Measurements from ENCODE around the gene UGT8. TPM values are rescaled to one million over a fixed set of nuclear protein-coding genes. Genes with fewer than 3 reads are reported as not detected.
"Not testable (repeated sequence)": the region's sequence is repeated elsewhere in the genome, so short reads cannot be mapped to it uniquely, and the experiment has no call there.

Gene UGT8
- total RNA-seq, 1 donor from 2014 or later = 4.3 TPM

GRCh38 chr4:114668577-114668976 lies 70.0 kb downstream of the UGT8 start:
- H3K9me3 Mint-ChIP-seq = no peaks in the 10 kb centered on the region
- Histone ChIP-seq H3K4me1 (no peaks in the 10 kb centered on the region), H3K9me3 (ENCODE audit: low read depth) (no peaks in the 10 kb centered on the region), H3K9ac (no peak overlapping the region), H3K27ac (no peak overlapping the region), H3K79me2 (ENCODE audit: low read depth) (no peaks in the 10 kb centered on the region), H3F3A (ENCODE audit: low read depth) (no peaks in the 10 kb centered on the region), H2AFZ (replicated peaks) (no peak overlapping the region), H3K4me3 (no peak overlapping the region), H3K27me3 (no peaks in the 10 kb centered on the region), H3K36me3 (no peaks in the 10 kb centered on the region), H3K4me2 (no peak overlapping the region), H4K20me1 (ENCODE audit: low read depth) (no peaks in the 10 kb centered on the region)
- TF ChIP-seq EZH2phosphoT487 (IDR thresholded peaks at IDR 0.05) = no peak
- no peak overlapping the region for H3K4me3 Mint-ChIP-seq
- H3K27me3 Mint-ChIP-seq (ENCODE audit: insufficient read depth, low read depth) = peaks cover 2% of the 10 kb centered on the region
- DNase-seq (ENCODE audit: low spot score) = no peak
- H3K27ac Mint-ChIP-seq = no peak overlapping the region
- H3K4me1 Mint-ChIP-seq = no peaks in the 10 kb centered on the region
- H3K36me3 Mint-ChIP-seq = peaks cover 2% of the 10 kb centered on the region

GRCh38 chr4:114670733-114671132 lies 72.1 kb downstream of the UGT8 start:
- H3K27ac ChIP-seq; H3K4me2 ChIP-seq; H2AFZ ChIP-seq (replicated peaks); H3K9me3 Mint-ChIP-seq; H3K9ac ChIP-seq; H4K20me1 ChIP-seq (ENCODE audit: low read depth); H3K36me3 ChIP-seq; H3K4me3 Mint-ChIP-seq; H3F3A ChIP-seq (ENCODE audit: low read depth); H3K36me3 Mint-ChIP-seq; H3K4me3 ChIP-seq; H3K27ac Mint-ChIP-seq; H3K27me3 Mint-ChIP-seq (ENCODE audit: insufficient read depth, low read depth); DNase-seq (ENCODE audit: low spot score); H3K79me2 ChIP-seq (ENCODE audit: low read depth); H3K4me1 ChIP-seq; H3K27me3 ChIP-seq; H3K9me3 ChIP-seq (ENCODE audit: low read depth); H3K4me1 Mint-ChIP-seq: not testable (repeated sequence)

GRCh38 chr4:114673306-114673705 lies 74.7 kb downstream of the UGT8 start:
- no peaks in the 10 kb centered on the region for H3K27me3 ChIP-seq
- H3K4me1 ChIP-seq = no peaks in the 10 kb centered on the region
- Mint-ChIP-seq H3K4me3 (no peak overlapping the region), H3K4me1 (no peaks in the 10 kb centered on the region), H3K27ac (no peak overlapping the region), H3K36me3 (peaks cover 2% of the 10 kb centered on the region), H3K27me3 (ENCODE audit: insufficient read depth, low read depth) (no peaks in the 10 kb centered on the region), H3K9me3 (no peaks in the 10 kb centered on the region)
- no peaks in the 10 kb centered on the region for H3F3A ChIP-seq (ENCODE audit: low read depth)
- no peak for DNase-seq (ENCODE audit: low spot score)
- H3K4me3 ChIP-seq = no peak overlapping the region
- no peaks in the 10 kb centered on the region for H3K36me3 ChIP-seq
- no peak overlapping the region for H3K27ac ChIP-seq
- no peaks in the 10 kb centered on the region for H3K79me2 ChIP-seq (ENCODE audit: low read depth)
- TF ChIP-seq CTCF (IDR thresholded peaks at IDR 0.05) = no peak
- TF ChIP-seq EZH2 (IDR thresholded peaks at IDR 0.05) = no peak
- TF ChIP-seq EZH2phosphoT487 (IDR thresholded peaks at IDR 0.05) = no peak
- no peak overlapping the region for H2AFZ ChIP-seq (replicated peaks)
- H3K4me2 ChIP-seq = no peak overlapping the region
- H3K9me3 ChIP-seq (ENCODE audit: low read depth) = no peaks in the 10 kb centered on the region
- no peak overlapping the region for H3K9ac ChIP-seq
- no peaks in the 10 kb centered on the region for H4K20me1 ChIP-seq (ENCODE audit: low read depth)

- H3K9me3 Mint-ChIP-seq = no peaks in the 10 kb centered on the region
- no peaks in the 10 kb centered on the region for H3K9me3 ChIP-seq (ENCODE audit: low read depth)
- TF ChIP-seq CTCF (IDR thresholded peaks at IDR 0.05) (no peak), EZH2phosphoT487 (IDR thresholded peaks at IDR 0.05) (no peak), EZH2 (IDR thresholded peaks at IDR 0.05) (no peak)
- no peaks in the 10 kb centered on the region for H3K4me1 Mint-ChIP-seq
- no peak overlapping the region for H3K9ac ChIP-seq
- H4K20me1 ChIP-seq (ENCODE audit: low read depth) = no peaks in the 10 kb centered on the region
- H3K27ac Mint-ChIP-seq = no peak overlapping the region
- no peak overlapping the region for H2AFZ ChIP-seq (replicated peaks)
- no peaks in the 10 kb centered on the region for H3K27me3 ChIP-seq
- H3K79me2 ChIP-seq (ENCODE audit: low read depth) = no peaks in the 10 kb centered on the region
- DNase-seq (ENCODE audit: low spot score) = no peak
- H3K4me1 ChIP-seq = no peaks in the 10 kb centered on the region
- H3K4me3 Mint-ChIP-seq = no peak overlapping the region
- H3K36me3 Mint-ChIP-seq = peaks cover 2% of the 10 kb centered on the region
- H3F3A ChIP-seq (ENCODE audit: low read depth) = no peaks in the 10 kb centered on the region
- no peaks in the 10 kb centered on the region for H3K27me3 Mint-ChIP-seq (ENCODE audit: insufficient read depth, low read depth)
- H3K4me3 ChIP-seq = no peak overlapping the region
- no peaks in the 10 kb centered on the region for H3K36me3 ChIP-seq
- no peak overlapping the region for H3K27ac ChIP-seq
- no peak overlapping the region for H3K4me2 ChIP-seq
Measured at GRCh38 chr4:114674080-114674479, 75.5 kb downstream of the UGT8 start.

All from neural progenitor cell (in vitro differentiated cells).